GM19238 (cell line): ENCODE results near the gene FLVCR1.

Experiments used
- DNase-seq: peaks from one replicate; pipeline ENCODE4 v3.0.0; 2011; ENCODE audit warnings: low spot score; ENCODE audit not compliant: insufficient read length

Gene FLVCR1

DNA sequence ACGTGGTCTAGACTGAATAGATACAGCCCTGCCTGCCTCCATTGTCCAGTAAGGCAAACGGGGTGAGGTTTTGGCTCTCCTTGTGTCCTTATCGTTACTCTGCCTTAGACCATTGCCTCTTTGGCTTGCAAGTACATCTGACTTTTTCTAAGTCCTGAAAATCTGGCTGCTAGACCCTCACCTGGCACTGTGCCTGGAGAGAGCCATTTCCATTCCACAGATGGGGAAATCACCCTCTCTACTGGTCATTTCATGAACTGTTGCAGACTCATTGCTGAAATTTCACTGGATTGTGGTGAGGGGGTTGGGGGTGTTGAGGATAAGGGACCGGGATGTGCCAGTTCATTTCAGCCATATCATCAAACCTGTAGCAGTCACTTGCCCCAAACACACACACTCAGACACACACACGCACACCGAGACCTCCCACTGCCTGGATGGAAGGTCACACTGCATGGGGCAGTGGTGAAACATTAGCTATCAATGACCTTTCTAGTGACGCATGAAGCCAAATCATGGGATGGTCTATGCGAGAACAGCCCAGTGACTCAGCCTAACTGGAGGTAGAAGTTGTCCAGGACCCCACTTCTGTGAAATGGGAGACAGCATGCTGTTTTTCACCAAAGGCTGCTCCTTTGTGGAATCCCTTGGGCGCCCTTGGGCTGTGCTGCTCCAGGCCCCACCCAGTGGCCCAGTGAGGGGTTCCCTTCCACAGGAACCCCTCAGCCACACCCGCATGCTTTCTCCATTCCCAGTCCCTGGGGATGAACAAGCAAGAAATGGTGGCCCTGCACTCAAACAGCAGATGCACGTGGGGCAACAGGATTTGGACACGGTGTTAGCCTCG, 57.4 kb downstream of the FLVCR1 start:
- DNase-seq: no peak

- no peak for DNase-seq
Measured at GRCh38 chr1:212916481-212917133, 58.5 kb downstream of the FLVCR1 start.

GRCh38 chr1:212917134-212917485, 59.0 kb downstream of the FLVCR1 start:
- DNase-seq: no peak

- DNase-seq: no peak
Measured at GRCh38 chr1:212917858-212918257, 59.8 kb downstream of the FLVCR1 start.

GRCh38 chr1:212918824-212919223, 60.7 kb downstream of the FLVCR1 start:
- no peak for DNase-seq

- no peak for DNase-seq
Measured at GRCh38 chr1:212920246-212920645, 62.2 kb downstream of the FLVCR1 start.

DNA sequence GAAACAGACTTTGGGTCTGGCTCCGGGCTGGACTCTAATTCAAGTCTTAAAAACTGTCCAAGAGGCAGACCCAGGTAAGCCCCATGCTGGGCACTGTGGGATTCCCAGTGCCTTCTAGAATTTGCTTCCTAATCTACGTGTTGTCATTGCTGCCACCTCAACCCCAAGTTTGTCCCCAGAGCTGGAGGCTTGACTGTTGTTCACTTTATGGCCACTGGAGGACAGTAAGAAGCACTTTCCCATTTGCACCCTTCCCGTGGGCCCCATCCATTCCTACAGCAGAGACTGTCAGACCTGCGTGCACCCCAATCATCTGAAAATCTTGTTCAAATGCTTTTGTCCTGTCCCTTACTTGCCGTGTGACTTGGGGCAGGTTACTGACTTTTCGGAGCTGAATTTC, 62.8 kb downstream of the FLVCR1 start:
- no peak for DNase-seq

GRCh38 chr1:212922016-212922415, 63.9 kb downstream of the FLVCR1 start:
- no peak for DNase-seq

DNA sequence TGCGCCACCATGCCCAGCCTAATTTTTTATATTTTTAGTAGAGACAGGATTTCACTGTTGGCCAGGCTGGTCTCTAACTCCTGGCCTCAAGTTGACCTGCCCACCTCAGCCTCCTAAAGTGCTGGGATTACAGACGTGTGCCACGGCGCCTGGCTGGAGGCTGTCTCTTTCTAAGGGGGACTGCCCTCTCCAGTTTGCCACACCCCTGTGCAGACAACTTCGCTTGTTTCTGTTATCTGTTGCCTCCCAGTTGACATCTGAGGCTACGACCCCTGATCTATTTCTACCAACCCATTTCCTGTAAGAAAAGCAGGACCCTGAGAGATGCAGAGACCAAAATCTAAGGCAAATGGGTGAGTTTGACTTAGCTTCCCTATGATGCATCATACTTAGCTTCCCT, 68.3 kb downstream of the FLVCR1 start:
- no peak for DNase-seq

DNA sequence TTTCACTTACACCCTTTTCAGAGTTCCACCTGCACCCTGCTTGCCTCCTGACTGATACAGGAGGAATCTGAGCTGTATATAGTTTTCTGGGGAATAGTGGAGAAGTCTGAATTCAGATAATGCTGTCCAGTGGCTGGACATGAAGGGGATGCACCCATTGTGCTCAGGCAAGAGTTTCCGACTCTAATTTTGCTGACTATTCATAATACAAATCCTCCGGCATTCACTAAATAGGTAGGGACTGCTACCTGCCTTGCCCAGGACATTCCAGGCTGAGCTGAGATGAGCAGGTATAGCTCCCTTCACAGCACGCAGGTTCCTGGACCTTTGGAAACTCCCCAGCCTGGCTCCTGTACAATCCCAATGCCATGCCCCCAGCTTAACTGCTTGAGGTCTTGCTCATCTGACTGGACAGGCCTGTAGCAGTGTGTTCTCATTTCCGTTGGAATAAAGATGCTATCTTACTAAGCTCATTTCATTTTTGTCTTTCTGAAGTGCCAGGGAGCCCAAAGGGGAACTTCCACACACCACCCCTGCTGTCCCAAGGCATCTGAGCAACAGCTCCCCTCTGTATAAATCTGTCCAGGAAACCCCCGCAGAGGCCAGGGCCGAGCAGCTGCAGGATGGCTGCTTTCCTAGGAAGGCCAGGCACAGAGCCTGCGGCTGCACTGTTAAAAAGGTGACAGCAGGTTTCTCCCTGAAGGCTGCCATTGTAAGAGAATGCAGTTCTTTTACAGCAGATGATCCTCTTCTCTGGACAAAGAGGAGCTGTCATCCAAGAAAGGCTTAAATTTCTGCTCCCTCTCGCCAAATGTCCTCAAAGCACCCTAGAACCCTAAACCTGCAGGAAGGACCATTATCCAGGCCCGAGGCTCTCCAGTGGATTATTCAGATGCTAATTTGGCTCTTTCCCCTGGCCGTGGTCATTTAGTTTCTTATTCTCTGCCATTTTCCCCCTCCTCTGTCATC, 70.5 kb downstream of the FLVCR1 start:
- no peak for DNase-seq

- no peak for DNase-seq
Measured at GRCh38 chr1:212930986-212931678, 73.1 kb downstream of the FLVCR1 start.

- no peak for DNase-seq
Measured at GRCh38 chr1:212933815-212934471, 75.9 kb downstream of the FLVCR1 start.

- DNase-seq: no peak
Measured at GRCh38 chr1:212935387-212935981, 77.4 kb downstream of the FLVCR1 start.

- no peak for DNase-seq
Measured at GRCh38 chr1:212937034-212937433, 79.0 kb downstream of the FLVCR1 start.

DNA sequence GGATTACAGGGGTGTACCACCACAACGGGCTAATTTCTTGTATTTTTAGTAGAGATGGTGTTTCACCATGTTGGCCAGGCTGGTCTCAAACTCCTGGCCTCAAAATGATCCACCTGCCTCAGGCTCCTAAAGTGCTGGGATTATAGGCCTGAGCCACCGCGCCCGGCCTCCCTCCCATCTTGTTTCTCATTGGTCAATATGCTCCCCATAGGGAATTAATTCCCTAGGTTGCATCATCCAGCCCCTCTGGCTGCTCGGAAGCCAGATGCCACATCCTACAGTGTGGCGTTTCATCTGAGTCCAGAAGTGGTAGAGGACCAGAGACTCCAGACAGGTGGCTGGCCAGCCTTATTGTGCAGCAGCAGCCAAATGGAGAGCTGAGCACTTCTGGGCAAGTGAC, 80.8 kb downstream of the FLVCR1 start:
- DNase-seq: no peak

DNA sequence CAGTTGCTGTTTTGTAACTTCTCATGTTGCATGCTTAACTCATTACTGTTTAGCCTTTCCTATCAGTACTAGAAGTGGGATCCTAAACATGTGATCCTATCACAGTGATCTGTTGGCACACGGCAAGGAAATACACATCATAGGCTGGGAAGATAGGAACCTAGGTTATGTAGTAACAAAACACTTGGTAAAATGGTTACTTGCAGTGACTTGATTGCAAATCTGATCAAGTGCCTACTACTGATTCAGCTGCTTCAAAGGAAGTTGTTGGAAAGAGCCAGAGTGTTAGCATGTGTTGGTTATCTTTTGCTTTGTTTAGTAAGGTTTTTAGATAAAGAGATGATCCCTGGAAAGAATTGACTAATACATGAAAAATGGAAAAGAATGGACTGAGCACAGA, 83.4 kb downstream of the FLVCR1 start:
- DNase-seq: no peak

- DNase-seq: no peak
Measured at GRCh38 chr1:212942679-212943392, 84.8 kb downstream of the FLVCR1 start.

DNA sequence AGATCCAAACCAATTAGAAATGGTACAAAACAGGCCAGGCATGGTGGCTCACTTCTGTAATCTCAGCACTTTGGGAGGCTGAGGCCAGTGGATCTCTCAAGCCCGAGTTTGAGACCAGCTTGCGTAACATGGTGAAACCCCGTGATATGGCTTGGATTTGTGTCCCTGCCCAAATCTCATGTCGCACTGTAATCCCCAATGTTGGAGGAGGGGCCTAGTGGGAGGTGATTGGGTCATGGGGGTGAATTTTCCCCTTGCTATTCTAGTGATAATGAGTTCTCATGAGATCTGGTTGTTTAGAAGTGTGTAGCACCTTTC, 85.3 kb downstream of the FLVCR1 start:
- DNase-seq: no peak

GRCh38 chr1:212944229-212944901, 86.3 kb downstream of the FLVCR1 start:
- no peak for DNase-seq
